Activated CD8-positive, alpha-beta T cell treated with anti-CD3 and anti-CD28 coated beads, Interleukin-2, amount 10 ng/mL, durations not matched to agents 7 days and 5 days (primary cell): Measurements from ENCODE around the gene NR4A1. TPM values are rescaled to one million over a fixed set of nuclear protein-coding genes. Genes with fewer than 3 reads are reported as not detected.
"Not testable (repeated sequence)": the region's sequence is repeated elsewhere in the genome, so short reads cannot be mapped to it uniquely, and the experiment has no call there.

Experiments used
- ATAC-seq: fragments of 150-1000 bp; cut with Tn5 transposase; one replicate; pipeline ENCODE4 v1.10.0; 2021; ENCODE audit warnings: moderate library complexity
- CTCF ChIA-PET: fragments of 350-600 bp; sonication (Branson Sonifier 250); formaldehyde crosslinking; loops from one replicate; lab custom pipeline; 2021; ENCODE audit warnings: antibody characterized with exemption; lab: Charles Lee
- POLR2A ChIA-PET: fragments of 350-600 bp; sonication (Branson Sonifier 250); formaldehyde crosslinking; loops from one replicate; lab custom pipeline; 2021; ENCODE audit warnings: antibody characterized with exemption; lab: Charles Lee
- DNase-seq: peaks from one replicate; pipeline ENCODE4 v3.0.0-alpha.2; 2020
- H3K27ac Mint-ChIP-seq: one replicate; pipeline ENCODE4 v1.8.0; 2021; ENCODE audit warnings: mild to moderate bottlenecking, mixed read lengths
- H3K27me3 Mint-ChIP-seq: one replicate; pipeline ENCODE4 v1.8.0; 2021; ENCODE audit warnings: low read depth, mixed read lengths
- H3K36me3 Mint-ChIP-seq: one replicate; pipeline ENCODE4 v1.8.0; 2021; ENCODE audit warnings: low read depth, mixed read lengths
- H3K4me1 Mint-ChIP-seq: one replicate; pipeline ENCODE4 v1.8.0; 2021; ENCODE audit warnings: low read depth, mixed read lengths
- H3K4me3 Mint-ChIP-seq: one replicate; pipeline ENCODE4 v1.8.0; 2021; ENCODE audit warnings: mild to moderate bottlenecking, mixed read lengths
- H3K9me3 Mint-ChIP-seq: one replicate; pipeline ENCODE4 v1.8.0; 2022; ENCODE audit warnings: mixed read lengths; ENCODE audit not compliant: insufficient read depth
- total RNA-seq, 2 experiments: library from RNA; stranded (reverse); gene quantifications; one replicate each; pipeline ENCODE4 v1.2.3, GENCODE V29; 2021

NR4A1 gene
- total RNA-seq, 2 experiments from 2014 or later: 4.3 to 5.6 TPM

DNA sequence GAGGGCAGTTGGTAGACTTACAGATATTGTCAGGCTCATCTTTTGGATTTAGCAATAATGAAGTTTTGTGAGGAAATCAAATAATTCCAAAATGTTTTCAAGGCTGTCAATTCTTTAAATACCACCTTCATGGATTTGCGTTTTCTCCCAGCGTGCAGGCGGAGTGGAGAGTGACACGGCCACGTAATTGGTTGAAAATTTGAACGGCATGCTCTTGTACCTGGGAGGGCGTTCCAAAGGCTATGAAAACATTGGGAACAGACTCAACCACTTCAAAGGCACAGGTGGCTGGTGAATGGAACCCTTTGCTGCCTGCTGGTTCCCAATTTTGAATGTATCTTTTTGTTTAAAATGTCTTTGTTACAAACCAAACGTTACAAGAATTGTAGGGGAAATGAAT lies 40.6 kb downstream of the NR4A1 start:
- Mint-ChIP-seq H3K4me1 (peaks cover 3% of the 10 kb centered on the region), H3K9me3 (no peaks in the 10 kb centered on the region), H3K4me3 (no peak overlapping the region), H3K27ac (no peak overlapping the region), H3K27me3 (peaks cover 49% of the 10 kb centered on the region), H3K36me3 (no peaks in the 10 kb centered on the region)
- DNase-seq (no peak), ATAC-seq (no peak)
- ChIA-PET CTCF (interaction anchor here (1.4 to 15.1 kb wide), 2 partner anchors 9 to 66 kb away, joined by 5 to 486 read pairs; no protein-coding TSS in a partner anchor), POLR2A (no interaction called here)

DNA sequence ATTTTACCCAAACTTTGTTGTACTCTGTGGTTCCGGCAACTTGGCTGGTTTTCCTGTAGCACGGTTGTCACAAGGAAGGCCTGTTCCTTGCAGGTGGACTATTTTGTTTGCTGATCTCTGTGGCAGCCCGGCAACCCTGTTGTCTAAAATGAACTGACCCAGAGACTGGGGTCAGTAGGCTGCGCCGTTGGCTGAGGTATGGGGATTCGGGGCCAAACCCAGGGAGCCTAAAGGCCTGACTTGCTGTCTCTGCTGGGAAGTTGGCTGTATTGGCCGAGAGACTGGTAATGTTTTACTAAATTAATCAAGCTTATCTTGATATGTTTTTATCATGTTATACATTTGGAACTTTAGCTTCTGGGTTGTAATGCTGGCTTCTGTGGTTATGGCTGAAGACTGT lies 42.1 kb downstream of the NR4A1 start:
- Mint-ChIP-seq H3K27me3 (peaks cover 41% of the 10 kb centered on the region), H3K4me1 (peaks cover 3% of the 10 kb centered on the region), H3K27ac (no peak overlapping the region), H3K4me3 (no peak overlapping the region), H3K9me3 (no peaks in the 10 kb centered on the region), H3K36me3 (no peaks in the 10 kb centered on the region)
- ChIA-PET CTCF (interaction anchor here (1.2 to 2.7 kb wide), 3 partner anchors 68 to 73 kb away, joined by 3 to 21 read pairs (median 5); no protein-coding TSS in a partner anchor), POLR2A (no interaction called here)
- DNase-seq: no peak
- ATAC-seq: no peak

DNA sequence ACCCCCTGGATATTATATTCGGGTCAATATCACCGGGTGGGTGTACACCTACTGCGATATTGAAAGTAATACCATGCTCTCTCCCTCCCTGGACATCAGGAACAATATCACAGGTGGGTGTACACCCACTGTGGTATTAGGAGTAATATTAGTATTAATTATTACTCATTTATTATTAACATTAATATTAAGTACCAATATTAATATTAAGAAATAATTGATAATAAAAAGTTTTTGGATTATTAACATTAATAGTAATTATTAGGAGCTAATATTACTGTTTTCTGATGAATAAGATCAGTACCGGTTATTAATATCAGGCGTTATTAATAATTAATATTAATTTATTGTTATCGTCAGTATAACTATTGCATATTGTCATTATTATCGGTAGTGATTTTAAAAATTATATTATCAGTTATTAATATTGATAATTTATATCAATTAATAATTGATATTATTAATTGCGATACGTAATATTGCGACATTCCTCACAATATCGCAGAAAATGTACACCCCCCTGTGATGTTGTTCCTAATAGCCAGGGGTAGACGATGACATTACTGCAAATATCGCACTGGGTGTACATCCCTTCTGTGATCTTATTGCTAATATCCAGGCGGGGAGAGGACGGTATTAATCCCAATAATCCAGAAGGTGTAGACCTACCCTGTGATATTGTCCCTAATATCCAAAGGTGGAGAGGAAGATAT lies 45.2 kb downstream of the NR4A1 start:
- Mint-ChIP-seq H3K4me1 (no peaks in the 10 kb centered on the region), H3K27ac (no peak overlapping the region), H3K4me3 (no peak overlapping the region), H3K27me3 (peaks cover 20% of the 10 kb centered on the region), H3K36me3 (no peaks in the 10 kb centered on the region), H3K9me3 (no peaks in the 10 kb centered on the region)
- POLR2A ChIA-PET: no interaction called here
- no peak for ATAC-seq
- DNase-seq: no peak
- CTCF ChIA-PET: no interaction called here

DNA sequence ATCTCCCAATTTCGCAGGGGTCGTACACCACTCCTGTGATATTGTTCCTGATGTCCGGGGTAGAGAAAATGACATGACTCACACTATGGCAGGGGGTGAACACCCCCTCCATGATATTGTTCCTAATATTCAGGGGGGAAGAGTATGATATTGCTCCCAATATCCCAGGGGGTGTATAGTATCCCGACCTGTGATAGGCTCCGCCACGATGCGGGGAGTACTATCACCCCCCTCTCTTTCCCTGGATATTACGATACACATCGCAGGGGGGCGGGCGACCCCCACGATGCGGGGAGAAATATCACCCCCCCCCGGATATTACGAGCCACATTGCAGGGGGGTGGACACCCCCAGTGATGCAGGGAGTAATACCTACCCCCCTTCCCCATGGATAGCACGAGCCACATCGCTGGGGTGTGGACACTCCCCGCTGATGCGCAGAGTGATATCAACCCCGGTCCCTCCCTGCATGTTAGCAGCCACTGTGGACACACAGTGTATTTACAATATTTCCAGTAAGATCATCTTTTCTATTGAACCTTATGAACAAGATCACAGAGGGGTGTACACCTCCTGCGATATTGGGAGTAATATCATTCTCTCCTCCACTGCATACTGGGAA lies 45.9 kb downstream of the NR4A1 start:
- ChIA-PET POLR2A (no interaction called here), CTCF (no interaction called here)
- H3K36me3 Mint-ChIP-seq: no peaks in the 10 kb centered on the region
- no peak overlapping the region for H3K4me3 Mint-ChIP-seq
- H3K27ac Mint-ChIP-seq: no peak overlapping the region
- peaks cover 18% of the 10 kb centered on the region for H3K27me3 Mint-ChIP-seq
- ATAC-seq (peak; percentile 49), DNase-seq (peak; percentile 49)
- no peaks in the 10 kb centered on the region for H3K9me3 Mint-ChIP-seq
- H3K4me1 Mint-ChIP-seq: no peaks in the 10 kb centered on the region

DNA sequence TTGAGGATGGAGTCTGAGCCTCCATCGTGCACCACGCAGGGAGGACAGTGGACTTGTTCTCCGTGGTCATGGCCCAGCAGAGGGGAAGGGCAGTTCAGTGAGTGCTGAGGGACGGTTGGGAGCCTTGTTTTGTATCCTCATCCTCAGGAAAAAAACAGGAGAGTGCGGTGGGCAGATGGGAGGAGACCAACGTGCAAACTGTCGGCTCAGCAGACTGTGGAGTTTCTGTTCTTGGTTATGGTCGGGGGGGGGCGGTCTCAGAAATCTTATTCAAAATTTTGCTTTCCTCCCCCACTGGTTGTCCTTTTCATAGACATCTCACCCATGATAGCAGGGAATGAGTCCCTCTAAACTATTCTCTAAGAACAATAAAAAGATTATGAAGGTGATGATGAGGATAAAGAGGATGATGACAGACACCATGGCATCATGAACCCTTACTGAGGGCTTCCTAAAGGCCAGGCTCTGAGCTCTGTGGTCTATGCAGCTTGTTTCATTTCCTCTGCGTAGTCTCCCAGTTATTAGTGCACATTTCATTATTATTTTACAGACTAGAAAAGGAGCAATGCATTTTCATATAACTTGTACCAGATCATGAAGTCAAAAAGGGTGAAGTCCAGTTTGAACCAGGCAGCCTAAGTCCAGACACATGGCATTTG lies 53.3 kb downstream of the NR4A1 start:
- ATAC-seq, H3K9me3 Mint-ChIP-seq, H3K4me1 Mint-ChIP-seq, H3K27ac Mint-ChIP-seq, DNase-seq, H3K36me3 Mint-ChIP-seq, POLR2A ChIA-PET, H3K4me3 Mint-ChIP-seq: not testable (repeated sequence)
- CTCF ChIA-PET: interaction anchor here (1.7 kb wide), 1 partner anchor 22 kb away, joined by 4 read pairs; no protein-coding TSS in a partner anchor
- peaks cover 38% of the 10 kb centered on the region for H3K27me3 Mint-ChIP-seq

Other genes with a start within 250 kb of the NR4A1 start
- gene FIGNL2, start 202.7 kb upstream of the NR4A1 start, total RNA-seq: under 1 TPM; 0.32 to 0.37 TPM
- gene ANKRD33, start 163.3 kb upstream of the NR4A1 start, total RNA-seq: not detected
- not detected for gene ACVRL1, start 143.9 kb upstream of the NR4A1 start, total RNA-seq
- 1 to 10 TPM; 7.8 to 8.8 TPM for gene ACVR1B, start 99.7 kb upstream of the NR4A1 start, total RNA-seq
- 10 to 100 TPM; 11.0 to 12.5 TPM for gene TAMALIN, start 44.5 kb upstream of the NR4A1 start, total RNA-seq
- 10 to 100 TPM; 28.8 to 31.1 TPM for gene ATG101, start 18.5 kb downstream of the NR4A1 start, total RNA-seq
- not detected for gene SMIM41, start 28.3 kb downstream of the NR4A1 start, total RNA-seq
- not detected for gene KRT80, start 140.6 kb downstream of the NR4A1 start, total RNA-seq
- gene KRT7, start 181.8 kb downstream of the NR4A1 start, total RNA-seq: 10 to 100 TPM; 14.4 to 14.7 TPM
- gene KRT86, start 223.2 kb downstream of the NR4A1 start, total RNA-seq: 1 to 10 TPM; 1.1 TPM
- gene KRT81, start 240.1 kb downstream of the NR4A1 start, total RNA-seq: under 1 TPM; 0.29 to 0.42 TPM